ENCODE results near the gene NRARP. TPM values are rescaled to one million over a fixed set of nuclear protein-coding genes. Genes with fewer than 3 reads are reported as not detected.

NRARP gene
- total RNA-seq, 6 donors from 2014 or later = 3.1 to 26.9 (median 9.5) TPM

DNA sequence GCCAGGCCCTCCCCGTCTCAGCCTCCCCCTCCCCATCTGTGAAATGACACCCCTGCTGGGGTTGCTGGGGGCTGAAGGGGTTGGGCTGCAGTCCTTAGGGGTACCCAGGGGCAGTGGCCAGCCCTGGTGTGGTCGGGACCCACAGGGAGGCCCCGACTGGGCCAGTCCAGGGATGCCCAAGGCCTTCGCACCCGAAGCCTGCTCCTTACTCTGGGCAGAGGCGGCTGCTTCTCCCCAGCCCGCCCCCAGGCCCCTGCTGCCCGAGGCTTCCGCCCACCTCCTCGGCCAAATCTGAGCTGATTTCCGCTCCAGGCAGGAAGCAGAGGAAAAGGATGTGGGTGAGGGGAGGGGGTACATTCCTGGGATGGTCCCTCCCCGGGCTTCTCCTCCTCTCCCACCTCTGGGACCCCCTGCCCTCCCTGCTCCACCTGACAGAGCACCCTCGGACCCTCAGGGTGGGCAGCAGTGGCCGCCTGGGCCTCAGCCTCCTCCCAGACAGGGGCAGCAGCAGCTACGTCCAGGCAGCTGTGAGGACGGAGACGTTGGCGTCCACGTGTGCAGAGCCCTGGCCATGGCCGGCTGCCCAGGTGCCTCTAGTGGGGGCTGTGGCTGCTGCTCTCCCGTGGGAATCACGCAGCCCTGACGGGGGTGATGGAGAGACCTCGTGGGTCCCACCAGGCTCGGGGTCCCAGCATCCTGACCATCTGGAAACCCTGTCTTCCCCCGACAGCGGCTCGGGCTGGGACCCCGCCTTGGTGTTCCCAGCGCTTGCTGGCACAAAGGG, 4.2 kb upstream of the NRARP start:
- DNase-seq (peak in 1 of 2 donors; percentile 83), ATAC-seq (ENCODE audit: low FRiP score in 2 of 2) (peak in 1 of 2 donors; percentile 5)
- peaks cover 51 to 64% (median 55%) of the 10 kb centered on the region in 4 donors for H3K4me1 ChIP-seq
- TF ChIP-seq, protein P1, sequence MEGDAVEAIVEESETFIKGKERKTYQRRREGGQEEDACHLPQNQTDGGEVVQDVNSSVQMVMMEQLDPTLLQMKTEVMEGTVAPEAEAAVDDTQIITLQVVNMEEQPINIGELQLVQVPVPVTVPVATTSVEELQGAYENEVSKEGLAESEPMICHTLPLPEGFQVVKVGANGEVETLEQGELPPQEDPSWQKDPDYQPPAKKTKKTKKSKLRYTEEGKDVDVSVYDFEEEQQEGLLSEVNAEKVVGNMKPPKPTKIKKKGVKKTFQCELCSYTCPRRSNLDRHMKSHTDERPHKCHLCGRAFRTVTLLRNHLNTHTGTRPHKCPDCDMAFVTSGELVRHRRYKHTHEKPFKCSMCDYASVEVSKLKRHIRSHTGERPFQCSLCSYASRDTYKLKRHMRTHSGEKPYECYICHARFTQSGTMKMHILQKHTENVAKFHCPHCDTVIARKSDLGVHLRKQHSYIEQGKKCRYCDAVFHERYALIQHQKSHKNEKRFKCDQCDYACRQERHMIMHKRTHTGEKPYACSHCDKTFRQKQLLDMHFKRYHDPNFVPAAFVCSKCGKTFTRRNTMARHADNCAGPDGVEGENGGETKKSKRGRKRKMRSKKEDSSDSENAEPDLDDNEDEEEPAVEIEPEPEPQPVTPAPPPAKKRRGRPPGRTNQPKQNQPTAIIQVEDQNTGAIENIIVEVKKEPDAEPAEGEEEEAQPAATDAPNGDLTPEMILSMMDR (IDR thresholded peaks at IDR 0.05) = no peak
- TF ChIP-seq POLR2A (IDR thresholded peaks at IDR 0.05) = no peak
- no peak for TF ChIP-seq EP300 (IDR thresholded peaks at IDR 0.05)
- no peak for TF ChIP-seq POLR2AphosphoS5 (IDR thresholded peaks at IDR 0.05)
- H3K36me3 ChIP-seq = no peaks in the 10 kb centered on the region
- 22 to 40% methylated on average over 3 to 24 of the region's 30 CpGs for WGBS, 2 donors
- H3K9me3 ChIP-seq = no peaks in the 10 kb centered on the region
- peak overlapping the region in 2 of 4 donors; percentile 27 to 40 for H3K4me3 ChIP-seq
- peaks cover 0 to 7% (median 2%) of the 10 kb centered on the region in 4 donors for H3K27me3 ChIP-seq
- peak overlapping the region; percentile 69 to 90 (median 87) for H3K27ac ChIP-seq

DNA sequence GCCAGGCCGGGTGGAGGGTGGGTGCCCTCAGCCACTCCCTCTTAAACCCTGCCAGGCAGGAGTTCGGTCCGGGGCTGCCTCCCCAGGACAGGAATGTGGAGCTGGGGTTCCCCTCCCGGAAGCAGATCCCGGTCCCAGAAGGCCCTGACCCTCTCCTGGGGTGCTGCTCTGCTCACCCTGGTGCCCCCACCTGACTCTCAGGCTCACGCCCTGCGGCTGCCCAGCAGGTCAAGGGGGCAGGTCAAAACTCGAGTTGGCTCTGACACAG, 3.7 kb upstream of the NRARP start:
- Histone ChIP-seq H3K27ac (peak overlapping the region; percentile 69 to 90 (median 87)), H3K4me1 (peaks cover 57 to 69% (median 59%) of the 10 kb centered on the region in 4 donors), H3K4me3 (peak overlapping the region in 2 of 4 donors; percentile 27 to 40), H3K36me3 (no peaks in the 10 kb centered on the region), H3K9me3 (no peaks in the 10 kb centered on the region), H3K27me3 (peaks cover 0 to 7% (median 4%) of the 10 kb centered on the region in 4 donors)
- 13% methylated on average over 8 of the region's 8 CpGs; no CpG with 5 or more reads in 1 of the 2 donors for WGBS, 2 donors
- TF ChIP-seq POLR2A (IDR thresholded peaks at IDR 0.05) (no peak), POLR2AphosphoS5 (IDR thresholded peaks at IDR 0.05) (no peak), EP300 (IDR thresholded peaks at IDR 0.05) (no peak)
- TF ChIP-seq, protein P1 (IDR thresholded peaks at IDR 0.05) = no peak
- no peak for ATAC-seq (ENCODE audit: low FRiP score in 2 of 2)
- peak in 1 of 2 donors; percentile 65 for DNase-seq

DNA sequence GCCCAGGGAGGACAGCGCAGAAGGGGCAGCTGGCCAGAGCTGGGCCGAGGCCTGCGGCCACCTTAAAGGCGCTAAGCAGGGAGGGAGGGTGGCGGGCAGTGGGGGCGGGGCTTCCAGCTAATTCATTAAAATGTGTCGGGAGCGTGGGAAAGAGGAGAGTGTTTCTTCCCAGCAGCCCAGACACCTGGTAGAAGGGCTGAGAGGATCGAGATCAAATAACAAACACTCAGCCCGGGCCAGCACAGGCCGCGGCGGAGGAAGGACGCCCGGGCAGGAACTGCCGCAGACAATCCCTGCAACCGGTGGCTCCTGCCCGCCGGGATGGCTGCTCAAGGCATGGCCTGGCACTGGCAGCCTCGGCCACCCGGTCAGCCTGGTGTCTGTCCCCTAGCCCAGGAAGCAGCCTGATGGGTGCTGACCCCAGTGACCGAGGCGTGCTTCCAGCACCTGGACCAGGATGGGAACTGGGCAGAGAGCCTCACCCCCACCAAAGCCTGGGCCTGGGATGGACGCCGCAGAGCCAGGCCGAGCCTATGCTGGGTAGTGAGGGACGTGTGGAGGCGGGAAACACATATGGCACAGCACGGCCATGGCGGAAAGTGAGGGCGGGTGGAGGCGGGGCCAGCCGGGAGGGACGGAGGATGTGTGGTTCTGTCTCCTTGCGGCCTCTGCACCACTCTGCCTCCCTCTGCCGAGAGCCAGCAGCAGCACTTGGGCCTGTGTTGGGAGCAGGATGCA, 3.2 kb upstream of the NRARP start:
- H3K4me3 ChIP-seq = peak overlapping the region in 2 of 4 donors; percentile 27 to 40

DNA sequence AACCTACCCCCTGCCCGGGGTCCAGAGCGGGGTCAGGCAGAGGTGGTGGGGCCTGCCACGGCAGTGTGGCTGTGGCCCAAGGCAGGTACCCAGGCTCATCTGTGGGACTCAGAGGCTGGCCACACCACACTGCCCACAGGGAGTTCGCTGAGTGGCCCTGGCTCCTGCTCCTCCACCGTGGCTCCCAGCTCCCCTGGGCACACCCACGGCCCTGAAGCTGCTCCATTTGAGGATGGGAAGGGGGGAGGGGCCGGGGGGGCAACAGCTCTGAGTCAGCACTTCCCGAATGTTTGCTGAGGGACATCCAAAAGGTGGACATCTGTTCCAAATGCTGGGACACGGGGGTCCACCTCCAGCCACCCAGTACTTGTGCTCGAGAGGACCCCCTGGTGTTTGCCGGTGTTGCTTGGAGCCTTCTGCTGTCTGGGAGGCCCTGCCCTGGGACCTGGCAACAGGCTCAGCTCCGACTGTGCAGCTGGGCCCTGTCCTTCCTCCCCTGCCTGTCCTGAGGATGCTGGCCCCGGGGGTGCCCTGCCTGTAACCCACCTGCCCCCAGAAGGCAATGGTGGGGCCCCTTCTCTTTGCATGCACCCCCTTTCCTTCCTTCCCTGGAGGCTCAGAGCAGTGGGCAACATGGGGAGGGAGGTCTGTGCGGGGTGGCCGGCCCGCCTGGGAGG, 2.5 kb upstream of the NRARP start:
- Histone ChIP-seq H3K27ac (peak overlapping the region; percentile 69 to 90 (median 87)), H3K9me3 (no peaks in the 10 kb centered on the region), H3K27me3 (peaks cover 0 to 14% (median 4%) of the 10 kb centered on the region in 4 donors), H3K4me1 (peaks cover 61 to 80% (median 68%) of the 10 kb centered on the region in 4 donors), H3K36me3 (no peaks in the 10 kb centered on the region), H3K4me3 (peak overlapping the region in 2 of 4 donors; percentile 27 to 40)
- WGBS, 2 donors = 30 to 100% methylated on average over 1 to 12 of the region's 16 CpGs
- no peak for TF ChIP-seq POLR2A (IDR thresholded peaks at IDR 0.05)
- ATAC-seq (ENCODE audit: low FRiP score in 2 of 2) (no peak), DNase-seq (peak in 1 of 2 donors; percentile 65)

More for the DNA sequence above, 3.2 kb upstream of the NRARP start:
- DNase-seq (peak; percentile 64 to 92), ATAC-seq (ENCODE audit: low FRiP score in 2 of 2) (peak; percentile 25 to 52)
- no peaks in the 10 kb centered on the region for H3K36me3 ChIP-seq
- no peaks in the 10 kb centered on the region for H3K9me3 ChIP-seq
- peak overlapping the region; percentile 69 to 90 (median 87) for H3K27ac ChIP-seq
- H3K27me3 ChIP-seq = peaks cover 0 to 9% (median 4%) of the 10 kb centered on the region in 4 donors
- H3K4me1 ChIP-seq = peaks cover 61 to 74% (median 64%) of the 10 kb centered on the region in 4 donors
- 25 to 29% methylated on average over 17 to 35 of the region's 36 CpGs for WGBS, 2 donors
- TF ChIP-seq POLR2A (IDR thresholded peaks at IDR 0.05) (no peak), POLR2AphosphoS5 (IDR thresholded peaks at IDR 0.05) (peak in 1 of 2 donors; percentile 59), EP300 (IDR thresholded peaks at IDR 0.05) (no peak)
- TF ChIP-seq, protein P1 (IDR thresholded peaks at IDR 0.05) = peak in 3 of 6 experiments; percentile 23 to 45 (median 33)

All from upper lobe of left lung (tissue), 6 donors.